Activated CD8-positive, alpha-beta T cell treated with anti-CD3 and anti-CD28 coated beads for 36 hours (primary cell): ENCODE results near the gene DSTN. TPM values are rescaled to one million over a fixed set of nuclear protein-coding genes. Genes with fewer than 3 reads are reported as not detected.

Experiments
- ATAC-seq: fragments of 200-7000 bp; cut with Tn5 transposase; one replicate; pipeline ENCODE4 v1.10.0; 2021; ENCODE audit warnings: mild to moderate bottlenecking, moderate library complexity
- CTCF ChIA-PET: fragments of 350-600 bp; sonication (Branson Sonifier 250); formaldehyde crosslinking; loops from one replicate; lab custom pipeline; 2021; ENCODE audit warnings: antibody characterized with exemption; lab: Charles Lee
- POLR2A ChIA-PET: fragments of 350-600 bp; sonication (Branson Sonifier 250); formaldehyde crosslinking; loops from one replicate; lab custom pipeline; 2021; ENCODE audit warnings: antibody characterized with exemption; lab: Charles Lee
- DNase-seq: peaks from one replicate; pipeline ENCODE4 v3.0.0-alpha.2; 2020
- H3K27ac Mint-ChIP-seq: one replicate; pipeline ENCODE4 v1.8.0; 2021; ENCODE audit warnings: mild to moderate bottlenecking, mixed read lengths
- H3K27me3 Mint-ChIP-seq: one replicate; pipeline ENCODE4 v1.8.0; 2021; ENCODE audit warnings: mixed read lengths
- H3K36me3 Mint-ChIP-seq: one replicate; pipeline ENCODE4 v1.8.0; 2021; ENCODE audit warnings: low read depth, mixed read lengths
- H3K4me1 Mint-ChIP-seq: one replicate; pipeline ENCODE4 v1.8.0; 2021; ENCODE audit warnings: low read depth, mixed read lengths
- H3K4me3 Mint-ChIP-seq: one replicate; pipeline ENCODE4 v1.8.0; 2021; ENCODE audit warnings: mild to moderate bottlenecking, moderate library complexity, mixed read lengths
- H3K9me3 Mint-ChIP-seq: one replicate; pipeline ENCODE4 v1.8.0; 2021; ENCODE audit warnings: mixed read lengths
- CTCF ChIP-seq: fragments of 200-600 bp; IDR thresholded peaks from one replicate; pipeline ENCODE4 v1.8.0; 2022; ENCODE audit warnings: antibody characterized with exemption, mild to moderate bottlenecking
- intact Hi-C: fragments of 100-400 bp; cut with micrococcal nuclease; formaldehyde crosslinking; loops from one replicate; pipeline ENCODE4 v1.10.0; 2022
- total RNA-seq, 2 experiments: library from RNA; stranded (reverse); gene quantifications; one replicate each; pipeline ENCODE4 v1.2.3, GENCODE V29; 2021

DSTN gene
- total RNA-seq, 2 experiments from 2014 or later, result 55.5 to 56.4 TPM

GRCh38 chr20:17602493-17602892 lies 32.6 kb downstream of the DSTN start:
- no peak for ATAC-seq
- Mint-ChIP-seq H3K36me3 (peaks cover 1% of the 10 kb centered on the region), H3K27ac (no peak overlapping the region), H3K27me3 (no peaks in the 10 kb centered on the region), H3K4me3 (no peak overlapping the region), H3K9me3 (no peaks in the 10 kb centered on the region), H3K4me1 (peaks cover 3% of the 10 kb centered on the region)
- DNase-seq, result no peak
- TF ChIP-seq CTCF, result no peak
- CTCF ChIA-PET, result interaction anchor here (0.9 to 2.0 kb wide), 6 partner anchors 8 to 97 kb away, joined by 3 to 7 read pairs (median 4); partner anchors contain the start of gene RRBP1
- POLR2A ChIA-PET, result interaction anchor here (1.5 kb wide), 1 partner anchor 32 kb away, joined by 3 read pairs; no protein-coding TSS in a partner anchor
- intact Hi-C loops, result no loop called here

GRCh38 chr20:17605131-17605660 lies 35.3 kb downstream of the DSTN start:
- no peak for TF ChIP-seq CTCF
- ATAC-seq (no peak), DNase-seq (no peak)
- H3K4me1 Mint-ChIP-seq, result peaks cover 12% of the 10 kb centered on the region
- H3K36me3 Mint-ChIP-seq, result peaks cover 12% of the 10 kb centered on the region
- H3K4me3 Mint-ChIP-seq, result no peak overlapping the region
- no peaks in the 10 kb centered on the region for H3K9me3 Mint-ChIP-seq
- intact Hi-C loops, result no loop called here
- ChIA-PET POLR2A (no interaction called here), CTCF (interaction anchor here (1.7 kb wide), 1 partner anchor 15 kb away, joined by 3 read pairs; no protein-coding TSS in a partner anchor)
- H3K27me3 Mint-ChIP-seq, result no peaks in the 10 kb centered on the region
- no peak overlapping the region for H3K27ac Mint-ChIP-seq

GRCh38 chr20:17606001-17606400 lies 36.1 kb downstream of the DSTN start:
- Mint-ChIP-seq H3K27me3 (no peaks in the 10 kb centered on the region), H3K4me3 (no peak overlapping the region), H3K9me3 (no peaks in the 10 kb centered on the region), H3K4me1 (peaks cover 19% of the 10 kb centered on the region), H3K36me3 (peaks cover 14% of the 10 kb centered on the region), H3K27ac (no peak overlapping the region)
- no peak for ATAC-seq
- no peak for TF ChIP-seq CTCF
- DNase-seq, result no peak
- CTCF ChIA-PET, result interaction anchor here (0.6 to 1.7 kb wide), 3 partner anchors 10 to 101 kb away, joined by 3 read pairs; no protein-coding TSS in a partner anchor
- POLR2A ChIA-PET, result no interaction called here
- intact Hi-C loops, result no loop called here

GRCh38 chr20:17608701-17609497 lies 39.0 kb downstream of the DSTN start:
- Mint-ChIP-seq H3K27ac (peak overlapping the region; percentile 52), H3K4me1 (peaks cover 36% of the 10 kb centered on the region), H3K4me3 (no peak overlapping the region), H3K36me3 (peaks cover 14% of the 10 kb centered on the region), H3K27me3 (no peaks in the 10 kb centered on the region), H3K9me3 (no peaks in the 10 kb centered on the region)
- ATAC-seq (no peak), DNase-seq (no peak)
- no peak for TF ChIP-seq CTCF
- intact Hi-C loops, result no loop called here
- POLR2A ChIA-PET, result no interaction called here
- CTCF ChIA-PET, result interaction anchor here (1.8 to 2.5 kb wide), 3 partner anchors 37 to 72 kb away, joined by 6 to 15 read pairs (median 9); no protein-coding TSS in a partner anchor
